HEK293T (cell line): Measurements from ENCODE around the gene PML.

Source experiments
- CTCF ChIA-PET: fragments of 350-600 bp; formaldehyde crosslinking; extraction: SDS; loops from one replicate; lab custom pipeline; 2021; ENCODE audit warnings: antibody characterized with exemption, inconsistent platforms; lab: Yijun Ruan, JAX
- POLR2A ChIA-PET: fragments of 350-600 bp; formaldehyde crosslinking; extraction: SDS; loops from one replicate; lab custom pipeline; 2020; ENCODE audit warnings: antibody characterized with exemption, inconsistent platforms; lab: Yijun Ruan, JAX
- DNase-seq: peaks from one replicate; pipeline ENCODE4 v3.0.0; 2012; ENCODE audit warnings: mixed read lengths; ENCODE audit errors: extremely low spot score
- ARNT ChIP-seq: fragments of 450-650 bp; IDR thresholded peaks from 2 replicates; pipeline ENCODE4 v1.6.1; 2017; ENCODE audit warnings: mild to moderate bottlenecking
- BHLHE40 ChIP-seq: fragments of 450-650 bp; IDR thresholded peaks from 2 replicates; pipeline ENCODE4 v1.6.1; 2016; ENCODE audit warnings: mild to moderate bottlenecking, moderate library complexity, borderline replicate concordance
- CTBP1 ChIP-seq: fragments of 450-650 bp; IDR thresholded peaks from 2 replicates; pipeline ENCODE4 v1.6.1; 2016; ENCODE audit warnings: borderline replicate concordance
- ELF4 ChIP-seq: fragments of 450-650 bp; IDR thresholded peaks from 2 replicates; pipeline ENCODE4 v1.6.1; 2017; ENCODE audit warnings: antibody characterized with exemption
- FOXA1 ChIP-seq: fragments of 450-650 bp; IDR thresholded peaks from 2 replicates; pipeline ENCODE4 v1.6.1; 2016; ENCODE audit warnings: mild to moderate bottlenecking
- FOXK2 ChIP-seq: fragments of 450-650 bp; IDR thresholded peaks from 2 replicates; pipeline ENCODE4 v1.6.1; 2016; ENCODE audit warnings: mild to moderate bottlenecking
- FOXM1 ChIP-seq: fragments of 450-650 bp; IDR thresholded peaks from 2 replicates; pipeline ENCODE4 v1.6.1; 2017; ENCODE audit warnings: mild to moderate bottlenecking, borderline replicate concordance
- HDGF ChIP-seq: fragments of 450-650 bp; IDR thresholded peaks from 2 replicates; pipeline ENCODE4 v1.6.1; 2017; ENCODE audit warnings: antibody characterized with exemption, borderline replicate concordance
- L3MBTL2 ChIP-seq: fragments of 450-650 bp; conservative IDR thresholded peaks from 2 replicates; pipeline ENCODE4 v1.6.1; 2016; ENCODE audit warnings: mild to moderate bottlenecking
- LEF1 ChIP-seq: fragments of 450-650 bp; IDR thresholded peaks from 2 replicates; pipeline ENCODE4 v1.6.1; 2017; ENCODE audit warnings: mild to moderate bottlenecking, borderline replicate concordance
- NFRKB ChIP-seq: fragments of 450-650 bp; IDR thresholded peaks from 2 replicates; pipeline ENCODE4 v1.6.1; 2016; ENCODE audit warnings: mild to moderate bottlenecking, moderate library complexity
- SP1 ChIP-seq: fragments of 450-650 bp; IDR thresholded peaks from 2 replicates; pipeline ENCODE4 v1.6.1; 2017
- SUZ12 ChIP-seq: fragments of 450-650 bp; IDR thresholded peaks from 2 replicates; pipeline ENCODE4 v1.6.1; 2016; ENCODE audit warnings: mild to moderate bottlenecking
- TARDBP ChIP-seq: fragments of 450-650 bp; IDR thresholded peaks from 2 replicates; pipeline ENCODE4 v1.6.1; 2016
- ZNF384 ChIP-seq: fragments of 450-650 bp; IDR thresholded peaks from 2 replicates; pipeline ENCODE4 v1.6.1; 2016
- TF ChIP-seq, protein P1 (sequence below): fragments of 450-650 bp; IDR thresholded peaks from 2 replicates; pipeline ENCODE4 v1.6.1; 2016

PML gene

DNA sequence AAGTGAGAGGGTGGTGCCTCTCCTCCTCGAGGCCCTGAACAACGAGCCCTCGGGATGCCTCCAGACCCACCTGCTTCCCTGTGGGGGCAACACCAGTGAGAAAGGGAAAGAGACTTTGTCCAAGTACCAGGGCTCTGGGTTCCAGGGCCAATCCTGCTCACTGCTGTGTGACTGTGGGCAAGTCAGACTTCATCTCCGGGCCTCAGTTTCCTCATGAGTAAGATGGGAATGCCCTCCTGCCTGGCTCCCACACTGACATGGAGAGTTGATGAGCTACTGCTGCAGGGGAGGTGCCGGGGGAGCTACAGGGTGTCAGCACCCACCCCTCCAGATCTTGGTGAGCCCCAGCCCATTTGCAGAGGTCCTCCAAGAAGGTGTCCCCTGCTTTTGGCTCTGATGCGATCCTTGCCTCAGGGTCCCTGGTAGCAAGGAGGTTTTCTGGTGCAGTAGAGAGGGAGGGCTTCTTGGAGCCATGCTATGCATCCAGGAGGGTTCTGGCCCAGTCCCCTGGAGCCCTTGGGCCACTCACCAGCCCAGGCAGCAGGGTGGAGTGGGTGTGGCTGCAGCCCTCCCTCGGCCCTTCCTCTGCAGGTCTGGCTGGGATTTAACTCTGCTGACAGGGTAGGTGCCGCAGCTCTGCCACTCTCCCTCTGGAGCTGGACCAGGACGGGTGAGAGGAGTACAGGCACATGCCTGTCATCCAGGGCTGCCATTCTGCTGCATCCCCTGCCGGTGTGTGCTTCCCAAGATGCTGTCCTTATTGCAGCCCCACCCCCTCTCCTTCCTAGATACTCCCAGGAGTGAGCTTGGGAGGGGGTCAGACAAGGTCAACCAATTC, 41.4 kb upstream of the PML start:
- POLR2A ChIA-PET, result interaction anchor here (1.0 kb wide), 1 partner anchor 41 kb away, joined by 3 read pairs; the partner anchor contains the start of gene PML
- DNase-seq, result no peak
- CTCF ChIA-PET, result interaction anchor here (1.4 kb wide), 1 partner anchor 11 kb away, joined by 5 read pairs; no protein-coding TSS in a partner anchor
- no peak for TF ChIP-seq ZNF384
- no peak for TF ChIP-seq FOXK2
- TF ChIP-seq ELF4, result no peak
- no peak for TF ChIP-seq LEF1
- TF ChIP-seq BHLHE40, result no peak
- TF ChIP-seq NFRKB, result no peak
- TF ChIP-seq HDGF, result no peak
- TF ChIP-seq TARDBP, result no peak
- no peak for TF ChIP-seq SP1

DNA sequence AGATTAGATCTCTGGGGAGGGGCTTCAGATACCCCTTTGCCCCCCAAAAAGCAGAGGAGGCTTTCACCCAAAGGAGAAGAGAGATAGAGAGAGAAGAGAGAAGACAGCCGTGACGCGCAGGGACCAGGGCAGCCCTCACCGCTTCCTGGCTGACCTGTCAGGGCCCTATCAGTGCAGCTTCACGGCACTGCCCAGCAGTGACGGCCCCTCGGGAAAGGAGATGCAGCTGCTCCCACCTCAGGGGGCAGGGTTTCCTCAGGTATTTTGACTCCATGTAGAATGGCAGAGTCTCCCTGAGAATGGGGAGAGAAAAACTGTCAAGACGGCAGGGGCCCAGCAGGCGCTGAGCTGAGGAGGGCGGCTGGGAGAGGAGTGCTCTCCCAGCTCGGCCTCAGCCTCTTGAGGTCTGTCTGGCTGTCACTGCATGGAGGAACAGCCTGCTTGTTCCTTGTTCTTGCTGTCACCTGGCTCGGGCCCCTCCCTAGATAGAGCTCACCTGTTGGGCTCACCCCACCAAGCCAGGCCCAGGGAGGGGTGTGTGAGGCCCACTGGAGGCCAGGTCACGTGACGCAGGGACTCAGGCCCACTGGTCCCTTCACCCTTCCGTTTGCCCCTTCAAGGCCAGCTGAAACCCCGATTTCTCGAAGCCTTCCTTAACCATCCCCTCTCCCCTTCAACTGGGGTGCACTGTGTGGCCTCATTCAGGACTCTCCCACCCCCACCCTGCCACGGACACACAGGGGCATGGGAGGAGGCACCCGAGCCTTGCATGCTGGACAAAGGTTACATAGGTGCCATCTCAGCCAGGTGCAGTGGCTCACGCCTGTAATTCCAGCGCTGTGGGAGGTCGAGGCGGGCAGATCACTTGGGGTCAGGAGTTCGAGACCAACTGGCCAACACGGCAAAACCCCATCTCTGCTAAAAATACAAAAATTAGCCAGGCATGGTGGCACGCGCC, 40.0 kb upstream of the PML start:
- no peak for DNase-seq
- CTCF ChIA-PET, result interaction anchor here (1.2 kb wide), 1 partner anchor 13 kb away, joined by 3 read pairs; no protein-coding TSS in a partner anchor
- TF ChIP-seq FOXK2, result no peak
- TF ChIP-seq ARNT, result no peak
- TF ChIP-seq LEF1, result no peak
- TF ChIP-seq TARDBP, result no peak
- TF ChIP-seq FOXM1, result no peak
- TF ChIP-seq SUZ12, result no peak
- TF ChIP-seq BHLHE40, result no peak
- no peak for TF ChIP-seq SP1
- no peak for TF ChIP-seq CTBP1
- no peak for TF ChIP-seq ZNF384
- TF ChIP-seq, protein P1, sequence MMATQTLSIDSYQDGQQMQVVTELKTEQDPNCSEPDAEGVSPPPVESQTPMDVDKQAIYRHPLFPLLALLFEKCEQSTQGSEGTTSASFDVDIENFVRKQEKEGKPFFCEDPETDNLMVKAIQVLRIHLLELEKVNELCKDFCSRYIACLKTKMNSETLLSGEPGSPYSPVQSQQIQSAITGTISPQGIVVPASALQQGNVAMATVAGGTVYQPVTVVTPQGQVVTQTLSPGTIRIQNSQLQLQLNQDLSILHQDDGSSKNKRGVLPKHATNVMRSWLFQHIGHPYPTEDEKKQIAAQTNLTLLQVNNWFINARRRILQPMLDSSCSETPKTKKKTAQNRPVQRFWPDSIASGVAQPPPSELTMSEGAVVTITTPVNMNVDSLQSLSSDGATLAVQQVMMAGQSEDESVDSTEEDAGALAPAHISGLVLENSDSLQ, result no peak
- no peak for TF ChIP-seq NFRKB
- TF ChIP-seq HDGF, result no peak
- TF ChIP-seq FOXA1, result no peak
- no peak for TF ChIP-seq ELF4
- no peak for TF ChIP-seq L3MBTL2
- POLR2A ChIA-PET, result interaction anchor here (0.8 kb wide), 1 partner anchor 18 kb away, joined by 4 read pairs; no protein-coding TSS in a partner anchor

DNA sequence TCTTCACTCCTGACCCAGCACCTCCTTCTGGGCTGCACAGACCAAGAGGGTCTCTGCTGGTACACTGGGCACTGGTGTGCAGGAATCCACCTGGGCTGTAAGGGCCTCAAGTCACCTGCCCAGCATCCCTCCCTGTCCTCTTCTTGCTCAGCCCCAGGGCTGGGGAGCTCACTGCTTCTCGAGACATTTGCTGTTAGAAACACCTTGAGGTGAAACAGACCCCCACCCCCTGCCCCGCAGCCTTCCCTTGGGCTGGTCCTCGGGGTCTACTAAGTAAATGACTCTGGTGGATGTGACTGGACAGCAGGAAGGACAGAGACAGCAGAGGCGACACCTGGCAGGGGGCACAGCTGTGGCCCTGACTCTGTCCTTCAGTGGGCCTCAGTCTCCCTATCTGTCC, 39.2 kb upstream of the PML start:
- DNase-seq, result no peak
- CTCF ChIA-PET, result interaction anchor here (1.2 kb wide), 1 partner anchor 12 kb away, joined by 3 read pairs; no protein-coding TSS in a partner anchor
- POLR2A ChIA-PET, result no interaction called here
- TF ChIP-seq ZNF384, result no peak
- no peak for TF ChIP-seq NFRKB
- TF ChIP-seq CTBP1, result no peak
- TF ChIP-seq BHLHE40, result no peak
- TF ChIP-seq FOXM1, result no peak
- TF ChIP-seq, protein P1, result no peak

DNA sequence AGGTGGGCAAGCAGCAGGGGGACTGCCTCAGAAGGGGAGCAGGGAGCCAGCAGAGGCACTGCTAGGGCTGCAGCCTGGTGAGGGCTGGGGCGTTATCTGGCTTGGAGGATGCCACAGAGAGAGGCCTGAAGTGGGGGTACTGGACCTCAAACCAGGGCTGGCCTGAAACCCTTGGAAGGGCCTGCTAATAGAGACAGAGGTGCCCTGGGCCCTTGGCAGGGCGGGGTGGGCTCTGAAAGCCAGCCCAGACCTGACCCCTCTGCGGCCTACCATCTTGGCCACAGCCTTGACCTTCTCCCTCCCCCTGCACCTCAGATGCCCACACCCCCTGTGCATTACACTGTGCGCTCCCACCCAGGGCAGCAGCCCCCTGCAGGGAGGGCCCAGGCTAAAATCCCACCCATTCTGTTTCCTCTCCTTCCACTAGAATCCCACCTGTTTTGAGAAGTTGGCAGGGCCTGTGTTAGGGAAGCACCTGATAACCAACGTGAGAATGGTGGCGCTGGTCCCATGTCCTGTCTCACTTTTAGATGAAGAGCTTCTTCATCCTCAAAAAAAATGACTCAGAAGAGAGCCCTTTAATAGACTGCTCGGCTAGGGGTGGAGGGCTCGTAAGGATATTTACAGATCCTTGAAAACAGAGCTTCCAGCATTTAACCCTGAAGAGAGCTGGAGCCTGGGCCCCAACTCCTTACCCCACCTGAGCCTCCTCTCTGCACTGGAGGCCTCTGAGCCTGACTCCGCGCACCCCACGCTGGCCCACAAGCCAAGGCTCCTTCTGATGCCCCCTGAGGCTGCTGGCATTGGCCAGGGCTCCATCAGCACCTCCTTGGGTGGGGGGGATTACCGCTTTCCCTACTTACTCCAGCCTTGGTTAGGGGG, 38.4 kb upstream of the PML start:
- no peak for DNase-seq
- CTCF ChIA-PET, result no interaction called here
- TF ChIP-seq TARDBP (no peak), HDGF (no peak)
- POLR2A ChIA-PET, result no interaction called here

DNA sequence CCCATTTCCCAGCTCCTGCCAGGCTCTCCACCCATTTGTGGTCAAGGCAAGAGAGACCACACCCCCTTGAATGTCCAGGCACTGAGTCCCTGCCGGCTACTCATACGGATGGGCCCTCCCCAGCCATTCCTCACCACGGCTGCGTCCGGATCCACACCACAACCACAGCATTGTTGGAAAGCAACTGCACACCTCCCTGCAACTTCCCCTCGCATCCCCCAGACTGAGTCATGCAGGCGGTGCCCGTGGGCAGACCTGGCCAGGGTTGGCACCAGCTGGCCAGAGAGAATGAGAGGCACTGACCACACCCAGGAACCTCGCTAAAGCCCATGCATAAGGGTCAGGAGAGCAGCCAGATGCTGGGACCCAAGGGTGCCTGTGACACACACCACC, 37.8 kb upstream of the PML start:
- POLR2A ChIA-PET, result interaction anchor here (0.8 to 0.9 kb wide), 2 partner anchors 16 to 36 kb away, joined by 3 read pairs; no protein-coding TSS in a partner anchor
- TF ChIP-seq FOXA1 (no peak), ZNF384 (no peak), TARDBP (no peak), FOXM1 (no peak), FOXK2 (no peak), ELF4 (no peak), NFRKB (no peak), ARNT (no peak), L3MBTL2 (no peak), SP1 (no peak), HDGF (no peak), SUZ12 (no peak), LEF1 (no peak), CTBP1 (no peak), BHLHE40 (no peak)
- TF ChIP-seq, protein P1, result no peak
- CTCF ChIA-PET, result no interaction called here
- no peak for DNase-seq
